ENCODE data around the gene MCTP1. TPM values are rescaled to one million over a fixed set of nuclear protein-coding genes. Genes with fewer than 3 reads are reported as not detected.

Gene MCTP1
- total RNA-seq, 1 experiment from 2014 or later, result 2.5 TPM

DNA sequence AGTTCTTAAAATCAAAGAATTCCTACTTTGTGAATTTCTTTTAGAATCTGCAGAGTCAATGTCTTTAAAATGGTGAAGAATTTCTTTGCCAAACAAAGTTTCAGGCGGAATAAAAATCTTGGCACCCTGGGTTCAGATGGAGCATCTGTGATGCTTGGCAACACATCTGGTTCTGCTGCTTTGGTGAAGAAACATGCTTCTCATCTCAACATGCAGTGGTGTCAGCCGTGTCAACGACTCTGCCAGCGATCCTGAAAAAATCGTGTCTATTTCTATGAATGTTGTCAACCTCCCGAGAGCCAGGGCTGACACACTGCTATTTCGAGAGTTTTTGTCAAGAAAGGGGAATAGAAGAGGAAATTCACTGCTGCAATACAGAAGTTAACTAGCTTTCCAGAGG lies 514.9 kb downstream of the MCTP1 start:
- H3K14ac ChIP-seq (ENCODE audit: insufficient read depth, low read length), result no peak overlapping the region
- H2BK15ac ChIP-seq (ENCODE audit: low read depth, low read length), result no peak overlapping the region
- Mint-ChIP-seq H3K27ac (no peak overlapping the region), H3K36me3 (ENCODE audit: insufficient read depth in 1 of 3, low read depth in 3 of 3) (peaks cover 0 to 5% (median 0%) of the 10 kb centered on the region in 3 experiments; a peak in 4 of 7 replicates), H3K9me3 (peaks cover 0 to 4% of the 10 kb centered on the region in 2 experiments; a peak in 2 of 5 replicates), H3K4me3 (no peak overlapping the region), H3K4me1 (no peaks in the 10 kb centered on the region), H3K27me3 (ENCODE audit: low read depth) (no peaks in the 10 kb centered on the region)
- no peaks in the 10 kb centered on the region for H3K79me1 ChIP-seq (ENCODE audit: insufficient read depth, low read depth, low read length, poor library complexity, severe bottlenecking)
- H2BK120ac ChIP-seq (ENCODE audit: low read depth, low read length, poor library complexity, severe bottlenecking), result no peak overlapping the region
- no peaks in the 10 kb centered on the region for H3K27me3 ChIP-seq (ENCODE audit: insufficient read depth, low read length)
- no peaks in the 10 kb centered on the region for H4K20me1 ChIP-seq (ENCODE audit: control insufficient read depth, insufficient read depth, insufficient read length)
- no peak overlapping the region for H2BK12ac ChIP-seq (ENCODE audit: insufficient read length, low read depth, low read length)
- no peak overlapping the region for H3K4me2 ChIP-seq (ENCODE audit: insufficient read depth, insufficient read length, low read length)
- H3K27ac ChIP-seq (ENCODE audit: insufficient read length, low read depth, low read length), result no peak overlapping the region
- H4K91ac ChIP-seq (ENCODE audit: insufficient read length, low read depth, low read length), result no peak overlapping the region
- no peak overlapping the region for H3K18ac ChIP-seq (ENCODE audit: insufficient read length, low read depth, low read length)
- no peak overlapping the region for H3K9ac ChIP-seq (ENCODE audit: extremely low read depth, insufficient read length, low read length)
- no peak overlapping the region for H3K23ac ChIP-seq (ENCODE audit: insufficient read length, low read depth, low read length)
- no peaks in the 10 kb centered on the region for H3K4me1 ChIP-seq (ENCODE audit: insufficient read depth, low read length)
- H4K5ac ChIP-seq (ENCODE audit: insufficient read length, low read depth, low read length), result no peak overlapping the region
- no peaks in the 10 kb centered on the region for H3K23me2 ChIP-seq (ENCODE audit: insufficient read length, low read depth, low read length, poor library complexity, severe bottlenecking)
- H4K8ac ChIP-seq (replicated peaks; ENCODE audit: insufficient read length, low read depth, low read length), result no peak overlapping the region
- no peak for TF ChIP-seq CTCF (conservative IDR thresholded peaks at IDR 0.05)
- no peak overlapping the region for H2BK20ac ChIP-seq (ENCODE audit: low read depth, low read length, poor library complexity, severe bottlenecking)
- no peak for DNase-seq
- H3K9me3 ChIP-seq (ENCODE audit: control insufficient read depth, low read depth, low read length), result no peaks in the 10 kb centered on the region
- WGBS (ENCODE audit: extremely low coverage, insufficient read length, low lambda C conversion rate), result no CpG with 5 or more reads among the region's 7 CpGs
- H3K79me2 ChIP-seq (ENCODE audit: insufficient read depth, low read length), result no peaks in the 10 kb centered on the region
- H2AK5ac ChIP-seq (ENCODE audit: insufficient read length, low read length), result no peak overlapping the region
- no peak overlapping the region for H3T11ph ChIP-seq (ENCODE audit: low read length)
- H3K4ac ChIP-seq (ENCODE audit: low read depth, low read length), result no peak overlapping the region
- H2BK5ac ChIP-seq (ENCODE audit: insufficient read length, low read length), result no peak overlapping the region
- no peak overlapping the region for H2AFZ ChIP-seq (ENCODE audit: low read length)
- no peak overlapping the region for H3K56ac ChIP-seq (ENCODE audit: insufficient read length, low read depth, low read length)

Measured in H9 (cell line).